Stimulated activated memory B cell treated with anti-CD40 and anti-IgM and Interleukin-4, amounts not matched to agents 10 μg/mL and 1 μg/mL and 100 μg/mL, for 72 hours (primary cell): ENCODE results near the gene SRGAP1.

Experiments
- ATAC-seq: fragments of 150-1000 bp; cut with Tn5 transposase; 2 replicates; pipeline ENCODE4 v1.10.0; 2021
- H3K27ac Mint-ChIP-seq: one replicate; pipeline ENCODE4 v1.8.0; 2022; ENCODE audit warnings: mild to moderate bottlenecking, mixed read lengths
- H3K27me3 Mint-ChIP-seq: one replicate; pipeline ENCODE4 v1.8.0; 2022; ENCODE audit warnings: mixed read lengths
- H3K36me3 Mint-ChIP-seq: one replicate; pipeline ENCODE4 v1.8.0; 2022; ENCODE audit warnings: mixed read lengths
- H3K4me1 Mint-ChIP-seq: one replicate; pipeline ENCODE4 v1.8.0; 2022; ENCODE audit warnings: mixed read lengths
- H3K4me3 Mint-ChIP-seq: one replicate; pipeline ENCODE4 v1.8.0; 2022; ENCODE audit warnings: mild to moderate bottlenecking, moderate library complexity, mixed read lengths
- H3K9me3 Mint-ChIP-seq: one replicate; pipeline ENCODE4 v1.8.0; 2022; ENCODE audit warnings: mixed read lengths

The SRGAP1 gene

GRCh38 chr12:63844391-63845341, at the start of gene SRGAP1:
TSS of gene SRGAP1 (plus strand) at chr12:63844700. CDS start at chr12:63844817, 117 bp downstream.
- no peak for ATAC-seq
- Mint-ChIP-seq H3K4me3 (peak within 1 kb of the TSS; percentile 95), H3K27ac (peak within 1 kb of the TSS; percentile 66), H3K9me3 (no peaks in the 10 kb centered on the region), H3K27me3 (peaks cover 8% of the 10 kb centered on the region), H3K4me1 (peaks cover 8% of the 10 kb centered on the region), H3K36me3 (no peaks in the 10 kb centered on the region)

- Mint-ChIP-seq H3K4me1 (no peaks in the 10 kb centered on the region), H3K9me3 (no peaks in the 10 kb centered on the region), H3K4me3 (no peak overlapping the region), H3K27ac (no peak overlapping the region), H3K36me3 (peaks cover 28% of the 10 kb centered on the region), H3K27me3 (no peaks in the 10 kb centered on the region)
- ATAC-seq = no peak
Measured at GRCh38 chr12:63795032-63795687, 49.3 kb upstream of the SRGAP1 start.

GRCh38 chr12:63795944-63796343, 48.6 kb upstream of the SRGAP1 start:
- H3K4me3 Mint-ChIP-seq = no peak overlapping the region
- no peaks in the 10 kb centered on the region for H3K9me3 Mint-ChIP-seq
- no peak for ATAC-seq
- H3K27ac Mint-ChIP-seq = no peak overlapping the region
- H3K27me3 Mint-ChIP-seq = no peaks in the 10 kb centered on the region
- no peaks in the 10 kb centered on the region for H3K4me1 Mint-ChIP-seq
- peaks cover 20% of the 10 kb centered on the region for H3K36me3 Mint-ChIP-seq

- Mint-ChIP-seq H3K27me3 (no peaks in the 10 kb centered on the region), H3K4me1 (peaks cover 5% of the 10 kb centered on the region), H3K4me3 (no peak overlapping the region), H3K9me3 (no peaks in the 10 kb centered on the region), H3K36me3 (peaks cover 6% of the 10 kb centered on the region), H3K27ac (no peak overlapping the region)
- ATAC-seq = no peak
Measured at GRCh38 chr12:63802012-63802608, 42.4 kb upstream of the SRGAP1 start.

GRCh38 chr12:63804746-63805145, 39.8 kb upstream of the SRGAP1 start:
- Mint-ChIP-seq H3K9me3 (no peaks in the 10 kb centered on the region), H3K4me3 (no peak overlapping the region), H3K27ac (no peak overlapping the region), H3K27me3 (no peaks in the 10 kb centered on the region), H3K36me3 (peaks cover 11% of the 10 kb centered on the region), H3K4me1 (peaks cover 5% of the 10 kb centered on the region)
- no peak for ATAC-seq

GRCh38 chr12:63805704-63806672, 38.5 kb upstream of the SRGAP1 start:
- peaks cover 5% of the 10 kb centered on the region for H3K4me1 Mint-ChIP-seq
- no peak overlapping the region for H3K27ac Mint-ChIP-seq
- peaks cover 12% of the 10 kb centered on the region for H3K36me3 Mint-ChIP-seq
- no peak for ATAC-seq
- H3K9me3 Mint-ChIP-seq = no peaks in the 10 kb centered on the region
- no peaks in the 10 kb centered on the region for H3K27me3 Mint-ChIP-seq
- H3K4me3 Mint-ChIP-seq = no peak overlapping the region

- Mint-ChIP-seq H3K27ac (no peak overlapping the region), H3K9me3 (no peaks in the 10 kb centered on the region), H3K4me3 (no peak overlapping the region), H3K27me3 (no peaks in the 10 kb centered on the region), H3K36me3 (peaks cover 12% of the 10 kb centered on the region), H3K4me1 (peaks cover 11% of the 10 kb centered on the region)
- no peak for ATAC-seq
Measured at GRCh38 chr12:63808631-63809030, 35.9 kb upstream of the SRGAP1 start.

- no peaks in the 10 kb centered on the region for H3K9me3 Mint-ChIP-seq
- peaks cover 10% of the 10 kb centered on the region for H3K36me3 Mint-ChIP-seq
- peaks cover 12% of the 10 kb centered on the region for H3K4me1 Mint-ChIP-seq
- H3K27me3 Mint-ChIP-seq = no peaks in the 10 kb centered on the region
- no peak for ATAC-seq
- no peak overlapping the region for H3K4me3 Mint-ChIP-seq
- H3K27ac Mint-ChIP-seq = no peak overlapping the region
Measured at GRCh38 chr12:63809566-63809965, 34.9 kb upstream of the SRGAP1 start.

- Mint-ChIP-seq H3K27me3 (no peaks in the 10 kb centered on the region), H3K9me3 (no peaks in the 10 kb centered on the region), H3K4me1 (peaks cover 21% of the 10 kb centered on the region), H3K36me3 (peaks cover 6% of the 10 kb centered on the region), H3K27ac (peak overlapping the region; percentile 51), H3K4me3 (no peak overlapping the region)
- ATAC-seq = no peak
Measured at GRCh38 chr12:63811334-63811733, 33.2 kb upstream of the SRGAP1 start.

- ATAC-seq = no peak
- Mint-ChIP-seq H3K36me3 (peaks cover 6% of the 10 kb centered on the region), H3K4me3 (no peak overlapping the region), H3K4me1 (peaks cover 21% of the 10 kb centered on the region), H3K27me3 (no peaks in the 10 kb centered on the region), H3K9me3 (no peaks in the 10 kb centered on the region), H3K27ac (peak overlapping the region; percentile 51)
Measured at GRCh38 chr12:63811755-63812154, 32.7 kb upstream of the SRGAP1 start.

GRCh38 chr12:63814146-63814772, 30.2 kb upstream of the SRGAP1 start:
- peaks cover 21% of the 10 kb centered on the region for H3K4me1 Mint-ChIP-seq
- no peak overlapping the region for H3K4me3 Mint-ChIP-seq
- peaks cover 7% of the 10 kb centered on the region for H3K27me3 Mint-ChIP-seq
- ATAC-seq = peak; percentile 8
- peak overlapping the region; percentile 81 for H3K27ac Mint-ChIP-seq
- peaks cover 6% of the 10 kb centered on the region for H3K36me3 Mint-ChIP-seq
- H3K9me3 Mint-ChIP-seq = peaks cover 5% of the 10 kb centered on the region

GRCh38 chr12:63815482-63815852, 29.0 kb upstream of the SRGAP1 start:
- no peak for ATAC-seq
- Mint-ChIP-seq H3K9me3 (peaks cover 11% of the 10 kb centered on the region), H3K27ac (peak overlapping the region; percentile 81), H3K4me3 (no peak overlapping the region), H3K27me3 (peaks cover 19% of the 10 kb centered on the region), H3K36me3 (no peaks in the 10 kb centered on the region), H3K4me1 (peaks cover 21% of the 10 kb centered on the region)

GRCh38 chr12:63816031-63816430, 28.5 kb upstream of the SRGAP1 start:
- Mint-ChIP-seq H3K27me3 (peaks cover 23% of the 10 kb centered on the region), H3K36me3 (no peaks in the 10 kb centered on the region), H3K4me3 (no peak overlapping the region), H3K27ac (peak overlapping the region; percentile 81), H3K9me3 (peaks cover 11% of the 10 kb centered on the region), H3K4me1 (peaks cover 21% of the 10 kb centered on the region)
- no peak for ATAC-seq

- H3K9me3 Mint-ChIP-seq = peaks cover 11% of the 10 kb centered on the region
- H3K36me3 Mint-ChIP-seq = peaks cover 9% of the 10 kb centered on the region
- H3K27ac Mint-ChIP-seq = no peak overlapping the region
- no peak for ATAC-seq
- no peak overlapping the region for H3K4me3 Mint-ChIP-seq
- H3K27me3 Mint-ChIP-seq = peaks cover 47% of the 10 kb centered on the region
- peaks cover 14% of the 10 kb centered on the region for H3K4me1 Mint-ChIP-seq
Measured at GRCh38 chr12:63820427-63820826, 24.1 kb upstream of the SRGAP1 start.
